Measurements from ENCODE around the gene CTAGE4.
"Not testable (repeated sequence)": the region's sequence is repeated elsewhere in the genome, so short reads cannot be mapped to it uniquely, and the experiment has no call there.

DNA sequence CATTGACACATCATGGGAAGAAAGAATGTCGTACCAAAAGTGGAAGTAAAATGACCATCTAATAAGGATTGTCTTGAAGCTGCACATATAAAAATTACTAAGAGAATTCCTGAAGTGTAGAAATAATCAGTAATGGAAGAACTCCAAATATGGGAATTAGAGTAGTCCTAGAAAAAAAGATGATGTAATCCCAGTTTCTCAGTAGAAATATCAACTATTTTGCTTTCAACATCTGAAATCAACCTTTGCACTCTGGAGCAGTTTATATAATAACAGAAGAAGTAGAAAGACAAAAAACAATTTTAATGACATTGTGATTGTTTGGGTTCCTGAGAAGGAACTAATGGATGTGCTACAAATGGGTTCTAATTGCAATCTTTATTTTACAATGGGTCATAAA, 49.8 kb downstream of the CTAGE4 start:
- not testable (repeated sequence) for TF ChIP-seq ARNT (IDR thresholded peaks at IDR 0.05); ZNF644 (tag; IDR thresholded peaks at IDR 0.05; ENCODE audit: low read depth); MAFK (IDR thresholded peaks at IDR 0.05; ENCODE audit: low read length); ELF4 (CRISPR knock-in tag; IDR thresholded peaks at IDR 0.05); STAG1 (CRISPR knock-in tag; IDR thresholded peaks at IDR 0.05; ENCODE audit: borderline replicate concordance); RAD21 (CRISPR knock-in tag; conservative IDR thresholded peaks at IDR 0.05 in 1 of 2, IDR thresholded peaks at IDR 0.05 in 1 of 2)

Measured in K562 (cell line).